Stimulated activated CD4-positive, alpha-beta T cell treated with anti-CD3 and anti-CD28 coated beads, Interleukin-15, amount 100 ng/mL, for 48 hours (primary cell): ENCODE measurements around the gene CFTR.

ENCODE experiments used
- DNase-seq, 2 donors: peaks; one replicate each; pipeline ENCODE4 v3.0.0-alpha.2; 2020; ENCODE audit warnings: low read depth in 2 of 2

The CFTR gene

DNA sequence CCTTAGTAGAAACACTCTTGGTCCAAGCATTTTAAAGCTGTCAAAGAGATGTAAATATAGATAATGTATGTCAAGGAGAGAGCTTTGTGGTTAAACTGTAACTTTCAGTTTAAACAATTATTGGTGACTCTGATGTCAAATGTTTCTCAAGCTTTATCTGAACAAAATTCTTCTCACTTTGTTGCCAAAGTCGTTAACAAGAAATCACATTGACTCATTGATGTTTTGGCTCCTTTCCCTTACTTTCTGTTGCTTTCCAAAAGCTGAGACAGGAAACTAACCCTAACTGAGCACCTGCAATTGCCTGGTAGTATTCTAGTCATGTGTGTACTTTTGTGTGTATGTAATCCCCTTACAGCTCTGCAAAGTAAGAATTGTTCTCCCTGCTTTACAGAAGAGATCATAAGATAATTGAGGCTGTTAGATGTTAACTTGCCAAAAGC lies 108.5 kb downstream of the CFTR start:
- no peak for DNase-seq

DNA sequence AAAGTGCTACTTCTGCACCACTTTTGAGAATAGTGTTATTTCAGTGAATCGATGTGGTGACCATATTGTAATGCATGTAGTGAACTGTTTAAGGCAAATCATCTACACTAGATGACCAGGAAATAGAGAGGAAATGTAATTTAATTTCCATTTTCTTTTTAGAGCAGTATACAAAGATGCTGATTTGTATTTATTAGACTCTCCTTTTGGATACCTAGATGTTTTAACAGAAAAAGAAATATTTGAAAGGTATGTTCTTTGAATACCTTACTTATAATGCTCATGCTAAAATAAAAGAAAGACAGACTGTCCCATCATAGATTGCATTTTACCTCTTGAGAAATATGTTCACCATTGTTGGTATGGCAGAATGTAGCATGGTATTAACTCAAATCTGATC lies 110.4 kb downstream of the CFTR start:
- DNase-seq, result no peak

DNA sequence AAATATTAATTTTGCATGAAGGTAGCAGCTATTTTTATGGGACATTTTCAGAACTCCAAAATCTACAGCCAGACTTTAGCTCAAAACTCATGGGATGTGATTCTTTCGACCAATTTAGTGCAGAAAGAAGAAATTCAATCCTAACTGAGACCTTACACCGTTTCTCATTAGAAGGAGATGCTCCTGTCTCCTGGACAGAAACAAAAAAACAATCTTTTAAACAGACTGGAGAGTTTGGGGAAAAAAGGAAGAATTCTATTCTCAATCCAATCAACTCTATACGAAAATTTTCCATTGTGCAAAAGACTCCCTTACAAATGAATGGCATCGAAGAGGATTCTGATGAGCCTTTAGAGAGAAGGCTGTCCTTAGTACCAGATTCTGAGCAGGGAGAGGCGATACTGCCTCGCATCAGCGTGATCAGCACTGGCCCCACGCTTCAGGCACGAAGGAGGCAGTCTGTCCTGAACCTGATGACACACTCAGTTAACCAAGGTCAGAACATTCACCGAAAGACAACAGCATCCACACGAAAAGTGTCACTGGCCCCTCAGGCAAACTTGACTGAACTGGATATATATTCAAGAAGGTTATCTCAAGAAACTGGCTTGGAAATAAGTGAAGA lies 112.3 kb downstream of the CFTR start:
- no peak for DNase-seq

DNA sequence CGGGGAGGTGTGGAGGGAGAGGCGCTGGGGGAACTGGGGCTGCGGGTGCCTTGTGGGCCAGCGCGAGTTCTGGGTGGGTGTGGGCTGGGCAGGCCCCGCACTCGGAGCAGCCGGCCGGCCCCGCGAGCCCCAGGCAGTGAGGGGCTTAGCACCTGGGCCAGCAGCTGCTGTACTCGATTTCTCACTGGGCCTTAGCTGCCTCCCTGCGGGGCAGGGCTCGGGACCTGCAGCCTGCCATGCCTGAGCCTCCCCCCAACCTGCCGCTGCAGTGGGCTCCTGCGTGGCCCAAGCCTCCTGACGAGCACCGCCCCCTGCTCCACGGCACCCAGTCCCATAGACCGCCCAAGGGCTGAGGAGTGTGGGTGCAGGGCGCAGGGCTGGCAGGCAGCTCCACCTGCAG lies 116.3 kb downstream of the CFTR start:
- DNase-seq, result no peak

DNA sequence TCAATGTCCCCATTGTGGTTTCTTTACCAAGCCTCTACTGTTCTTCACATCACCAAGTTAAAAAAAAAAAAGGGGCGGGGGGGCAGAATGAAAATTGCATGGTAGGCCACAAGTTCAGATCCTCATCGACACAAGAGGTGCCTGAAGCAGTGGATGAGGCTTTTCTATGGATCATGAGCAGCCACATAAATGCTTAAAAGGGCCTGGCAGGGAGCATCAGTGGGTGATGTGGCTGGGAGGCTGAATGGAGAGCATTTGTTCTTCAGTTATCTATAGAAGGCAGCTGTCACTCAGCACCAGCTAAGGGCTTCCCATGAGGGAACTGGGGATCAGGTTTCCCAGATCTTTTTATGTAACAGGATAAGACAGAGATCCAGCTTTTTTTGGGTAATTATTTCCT lies 117.9 kb downstream of the CFTR start:
- no peak for DNase-seq

DNA sequence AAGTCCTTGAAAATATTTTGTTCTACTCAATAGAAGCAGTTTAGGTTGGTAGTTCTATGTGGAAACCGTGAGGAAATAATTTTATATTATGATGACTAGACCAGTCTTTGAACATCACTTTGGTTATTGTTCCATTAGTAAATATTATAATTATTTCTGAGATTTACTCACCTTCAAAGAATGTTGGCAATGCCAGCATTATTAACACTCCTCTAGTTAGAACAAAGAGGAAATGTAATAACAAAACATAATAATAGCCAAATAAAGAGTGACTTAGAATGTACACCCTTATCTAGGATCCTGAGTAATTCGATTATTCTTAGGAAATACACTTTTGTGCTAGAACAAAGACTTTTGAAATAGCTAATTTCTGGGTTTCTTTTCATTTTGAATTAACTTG lies 121.1 kb downstream of the CFTR start:
- DNase-seq, result no peak

DNA sequence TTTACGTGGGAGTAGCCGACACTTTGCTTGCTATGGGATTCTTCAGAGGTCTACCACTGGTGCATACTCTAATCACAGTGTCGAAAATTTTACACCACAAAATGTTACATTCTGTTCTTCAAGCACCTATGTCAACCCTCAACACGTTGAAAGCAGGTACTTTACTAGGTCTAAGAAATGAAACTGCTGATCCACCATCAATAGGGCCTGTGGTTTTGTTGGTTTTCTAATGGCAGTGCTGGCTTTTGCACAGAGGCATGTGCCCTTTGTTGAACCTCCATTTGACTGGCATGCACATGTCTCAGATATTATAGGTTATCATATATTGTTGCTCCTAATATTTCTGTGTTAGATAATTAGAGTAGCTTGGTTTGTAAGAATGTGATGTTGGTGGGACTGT lies 123.8 kb downstream of the CFTR start:
- no peak for DNase-seq

DNA sequence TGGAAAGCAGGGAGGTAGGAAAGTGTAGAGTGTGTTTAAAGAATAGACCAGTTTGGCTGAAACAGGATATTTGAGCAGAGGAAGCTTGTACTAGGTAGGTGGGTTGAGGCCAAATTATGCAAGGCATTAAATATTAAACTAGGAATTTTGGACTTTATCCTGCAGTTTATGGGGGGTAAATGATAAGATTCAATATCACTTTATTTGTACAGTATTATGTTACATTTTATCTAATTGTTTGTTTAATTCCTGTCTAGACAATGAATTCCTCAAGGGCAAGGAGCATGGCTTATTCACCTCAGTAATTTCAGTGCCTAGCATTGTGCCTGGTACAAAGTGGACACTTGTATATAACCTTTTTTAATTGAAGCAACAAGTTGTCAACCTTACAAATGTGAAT lies 125.9 kb downstream of the CFTR start:
- DNase-seq, result no peak

DNA sequence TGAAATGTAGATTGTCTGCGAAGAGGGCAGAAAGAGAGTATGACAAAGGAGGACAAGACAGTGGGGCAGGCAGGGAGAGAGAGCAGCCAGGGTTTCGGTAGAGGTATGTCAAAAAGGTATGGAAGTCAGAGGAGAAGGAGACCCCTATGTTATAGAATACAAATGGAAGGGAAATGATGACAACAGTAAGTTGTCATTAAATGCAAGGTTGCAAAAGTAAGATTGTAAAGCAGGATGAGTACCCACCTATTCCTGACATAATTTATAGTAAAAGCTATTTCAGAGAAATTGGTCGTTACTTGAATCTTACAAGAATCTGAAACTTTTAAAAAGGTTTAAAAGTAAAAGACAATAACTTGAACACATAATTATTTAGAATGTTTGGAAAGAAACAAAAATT lies 126.3 kb downstream of the CFTR start:
- no peak for DNase-seq

DNA sequence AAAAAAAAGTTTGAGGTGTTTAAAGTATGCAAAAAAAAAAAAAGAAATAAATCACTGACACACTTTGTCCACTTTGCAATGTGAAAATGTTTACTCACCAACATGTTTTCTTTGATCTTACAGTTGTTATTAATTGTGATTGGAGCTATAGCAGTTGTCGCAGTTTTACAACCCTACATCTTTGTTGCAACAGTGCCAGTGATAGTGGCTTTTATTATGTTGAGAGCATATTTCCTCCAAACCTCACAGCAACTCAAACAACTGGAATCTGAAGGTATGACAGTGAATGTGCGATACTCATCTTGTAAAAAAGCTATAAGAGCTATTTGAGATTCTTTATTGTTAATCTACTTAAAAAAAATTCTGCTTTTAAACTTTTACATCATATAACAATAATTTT lies 130.6 kb downstream of the CFTR start:
- DNase-seq, result no peak

DNA sequence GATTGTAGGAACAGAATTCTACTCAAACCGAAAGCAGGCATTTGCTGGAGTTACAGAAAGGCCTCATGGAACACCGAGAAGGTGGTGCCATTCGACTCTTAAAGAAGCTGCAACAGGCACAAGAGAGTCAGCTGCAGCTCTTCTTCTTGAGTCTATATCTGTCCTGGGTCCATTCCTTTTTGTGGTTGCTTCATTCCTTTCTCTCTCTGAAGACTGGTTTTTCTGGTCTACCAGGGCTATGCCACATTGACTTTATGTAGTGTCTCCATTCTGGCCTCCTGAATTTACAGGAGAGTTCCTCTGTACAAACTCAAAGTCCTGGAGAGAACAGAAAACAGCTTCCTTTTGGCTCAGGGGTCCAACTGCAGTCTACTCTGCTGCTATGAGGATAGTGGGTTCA lies 132.8 kb downstream of the CFTR start:
- DNase-seq, result no peak

DNA sequence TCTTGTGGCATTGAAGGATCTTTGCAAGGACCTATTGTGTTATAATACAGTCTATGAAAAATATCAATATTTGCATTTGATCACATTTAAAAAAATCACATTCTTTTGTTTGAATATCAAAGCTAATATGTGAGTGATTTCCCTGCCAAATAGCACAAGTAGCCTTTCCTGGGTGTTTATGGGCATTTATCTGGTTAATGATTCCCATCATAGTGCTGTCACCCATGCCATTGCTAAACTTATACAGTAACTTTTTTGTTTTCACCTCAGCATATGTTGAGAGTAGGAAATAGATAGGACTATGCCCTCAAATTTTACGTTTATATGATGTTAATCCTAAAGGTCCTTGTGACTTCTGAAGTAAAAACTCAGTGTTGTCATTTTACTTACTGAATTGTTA lies 136.9 kb downstream of the CFTR start:
- no peak for DNase-seq

DNA sequence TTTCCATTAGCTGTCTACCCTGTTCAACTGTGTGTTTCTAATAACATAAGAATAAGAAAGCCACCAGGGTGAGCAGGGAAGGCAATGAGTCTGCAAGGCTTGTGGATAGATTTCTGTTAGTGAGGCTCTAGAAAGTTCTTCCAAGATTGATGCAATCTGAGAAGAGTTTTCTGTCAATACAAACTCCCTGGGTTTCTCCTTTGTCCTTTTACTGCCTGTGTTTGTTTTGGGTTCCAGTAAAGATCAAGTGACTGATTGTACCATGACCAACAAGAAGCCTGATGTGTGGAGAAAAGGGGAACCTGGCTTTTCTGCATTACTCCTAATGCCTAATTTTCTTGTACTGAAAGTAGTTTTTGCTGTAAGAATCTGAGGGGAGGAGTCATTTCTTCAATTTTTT lies 139.9 kb downstream of the CFTR start:
- DNase-seq, result no peak

DNA sequence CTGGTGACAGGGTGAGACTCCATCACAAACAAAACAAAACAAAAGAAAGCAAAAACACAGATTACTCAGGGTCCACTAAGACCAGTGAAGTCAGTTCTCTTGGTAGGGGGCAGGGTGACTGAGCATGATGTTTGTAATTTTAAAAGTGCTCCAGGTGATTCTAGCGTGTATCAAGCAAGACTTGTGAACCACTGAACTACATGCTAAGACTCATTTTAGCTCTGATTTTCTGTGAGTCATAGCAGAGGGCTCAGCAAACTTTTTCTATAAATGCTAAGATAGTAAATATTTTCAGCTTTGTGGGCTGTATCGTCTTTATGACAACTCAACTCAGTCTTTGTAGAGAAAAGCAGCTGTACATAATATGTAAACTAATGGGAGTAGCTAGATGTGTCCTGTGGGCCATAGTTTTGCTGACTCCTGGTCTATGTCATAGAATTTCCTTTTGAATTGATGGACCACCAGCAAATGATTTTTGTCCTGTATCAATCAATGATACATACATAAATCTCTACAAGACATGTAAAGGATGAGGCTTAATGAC lies 141.3 kb downstream of the CFTR start:
- DNase-seq, result no peak

DNA sequence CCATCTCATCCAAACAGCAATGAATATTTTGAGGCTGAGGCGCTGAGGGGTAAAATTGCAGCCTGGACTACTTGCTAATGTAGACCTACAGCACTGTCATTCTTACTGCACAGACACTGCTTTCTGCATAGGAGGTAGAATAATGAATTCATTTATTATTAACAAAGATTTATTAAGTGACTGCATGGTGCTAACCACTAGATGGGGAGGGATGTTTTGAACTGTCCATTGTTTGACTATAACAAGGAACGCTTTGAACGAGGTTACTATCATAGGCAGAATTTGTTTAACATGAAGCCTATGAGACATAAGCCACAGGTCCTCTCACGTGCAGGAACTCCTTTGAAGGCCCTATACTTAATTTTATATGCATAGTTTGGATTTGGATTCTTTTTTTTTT lies 143.8 kb downstream of the CFTR start:
- no peak for DNase-seq

DNA sequence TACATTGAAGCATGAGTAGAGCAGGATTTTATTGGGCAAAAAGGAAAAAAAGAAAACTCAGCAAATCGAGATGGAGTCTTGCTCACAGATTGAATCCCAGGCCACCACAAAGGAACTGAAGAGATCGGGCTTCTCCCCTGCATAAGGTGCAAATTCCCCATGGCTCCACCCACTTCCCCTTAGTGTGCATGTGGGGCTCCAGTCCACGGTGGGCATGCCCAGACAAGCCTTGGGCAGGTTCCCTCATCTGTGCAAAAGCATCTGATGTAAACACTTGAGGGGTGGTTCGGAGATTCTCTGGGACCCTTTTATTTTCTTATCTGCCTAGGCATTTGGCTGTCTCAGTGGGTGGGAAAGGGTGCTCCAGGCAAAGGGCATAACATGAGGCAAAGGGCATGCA lies 150.7 kb downstream of the CFTR start:
- DNase-seq, result no peak

DNA sequence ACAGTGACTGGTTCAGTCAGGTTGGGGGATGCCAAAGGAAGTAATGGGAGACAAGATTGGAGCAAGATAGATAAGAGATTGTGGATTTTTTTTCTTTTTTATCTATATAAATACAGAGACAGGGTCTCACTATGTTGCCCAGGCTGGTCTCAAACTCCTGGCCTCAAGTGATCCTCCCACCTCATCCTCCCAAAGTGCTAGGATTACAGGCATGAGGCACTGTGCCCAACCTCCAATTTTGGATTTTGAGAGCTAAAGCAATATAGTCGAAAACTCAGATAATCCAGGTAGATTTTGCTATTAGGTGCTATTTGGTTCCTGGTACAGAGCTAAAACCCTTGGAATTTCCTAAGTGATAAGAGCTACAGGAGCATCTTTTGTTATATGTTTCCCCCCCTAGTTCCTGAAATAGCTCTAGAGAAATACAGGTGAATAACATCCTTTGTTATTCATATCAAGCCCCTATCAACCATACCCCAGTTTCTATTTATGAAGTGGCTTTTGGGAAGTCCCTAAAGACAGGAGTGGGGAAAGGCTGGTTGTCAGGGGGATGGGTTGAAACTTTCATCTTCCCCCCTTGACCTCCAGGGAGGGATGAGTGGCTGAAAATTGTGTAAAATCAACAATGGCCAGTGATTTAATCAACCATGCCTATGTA lies 151.2 kb downstream of the CFTR start:
- DNase-seq, result no peak

DNA sequence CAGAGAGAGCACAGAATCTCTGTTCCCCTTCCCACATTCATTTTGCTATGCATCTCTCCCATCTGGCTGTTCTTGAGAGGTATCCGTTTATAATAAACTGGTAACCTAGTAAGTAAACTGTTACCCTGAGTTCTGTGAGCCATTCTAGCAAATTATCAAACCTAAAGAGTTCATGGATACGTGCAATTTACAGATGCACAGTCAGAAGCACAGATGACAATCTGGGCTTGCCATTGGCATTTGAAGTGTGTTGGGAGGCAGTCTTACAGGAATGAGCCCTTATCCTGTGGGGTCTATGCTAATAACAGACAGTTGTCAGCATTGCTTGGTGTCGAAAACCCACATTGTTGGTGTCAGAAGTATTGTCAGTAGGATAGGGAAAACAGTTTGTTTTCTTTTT lies 151.8 kb downstream of the CFTR start:
- DNase-seq, result no peak

DNA sequence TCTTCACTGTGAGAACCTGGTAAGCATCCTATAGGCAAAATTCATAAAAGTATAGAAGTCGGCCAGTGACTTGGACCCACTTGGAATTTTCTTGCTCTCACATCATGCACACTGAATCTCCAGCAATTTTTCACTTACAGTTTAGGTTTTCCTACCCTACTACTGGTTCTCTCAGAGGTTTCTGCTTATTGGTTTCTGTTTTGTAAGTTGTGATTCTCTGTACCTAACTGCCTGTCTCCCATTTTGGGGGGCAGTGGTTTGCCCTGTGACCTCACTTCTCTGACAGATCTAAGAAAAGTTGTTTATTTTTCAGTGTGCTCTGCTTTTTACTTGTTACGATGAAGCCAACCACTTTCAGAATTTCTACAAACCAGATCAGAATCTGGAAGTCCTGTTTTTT lies 158.1 kb downstream of the CFTR start:
- DNase-seq, result no peak

DNA sequence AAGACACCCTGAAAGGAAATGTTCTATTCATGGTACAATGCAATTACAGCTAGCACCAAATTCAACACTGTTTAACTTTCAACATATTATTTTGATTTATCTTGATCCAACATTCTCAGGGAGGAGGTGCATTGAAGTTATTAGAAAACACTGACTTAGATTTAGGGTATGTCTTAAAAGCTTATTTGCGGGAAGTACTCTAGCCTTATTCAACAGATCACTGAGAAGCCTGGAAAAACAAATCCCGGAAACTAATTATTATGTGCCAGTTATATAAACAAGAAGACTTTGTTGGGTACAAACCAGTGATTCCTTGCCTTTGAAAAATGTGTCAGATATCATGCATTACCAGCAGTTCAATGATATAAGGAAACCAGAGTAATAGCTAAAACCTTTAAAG lies 160.1 kb downstream of the CFTR start:
- DNase-seq, result no peak

DNA sequence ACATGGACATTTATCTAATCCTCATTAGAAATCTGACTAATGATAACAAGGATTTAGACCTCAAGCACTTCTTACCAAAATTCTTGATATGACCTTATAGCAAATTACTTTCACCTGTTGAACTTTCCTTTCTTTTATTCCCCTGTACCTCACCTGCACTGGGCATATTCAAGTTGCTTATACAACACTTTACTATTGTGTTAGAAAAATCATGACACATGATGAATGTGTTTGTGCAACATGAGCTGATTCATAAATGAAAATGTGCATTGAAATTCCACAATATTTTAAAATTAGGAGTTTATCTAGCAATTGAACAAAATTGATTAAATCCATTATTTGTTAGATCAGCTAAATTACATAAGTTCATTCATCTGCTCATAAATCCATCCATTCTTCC lies 160.6 kb downstream of the CFTR start:
- no peak for DNase-seq

DNA sequence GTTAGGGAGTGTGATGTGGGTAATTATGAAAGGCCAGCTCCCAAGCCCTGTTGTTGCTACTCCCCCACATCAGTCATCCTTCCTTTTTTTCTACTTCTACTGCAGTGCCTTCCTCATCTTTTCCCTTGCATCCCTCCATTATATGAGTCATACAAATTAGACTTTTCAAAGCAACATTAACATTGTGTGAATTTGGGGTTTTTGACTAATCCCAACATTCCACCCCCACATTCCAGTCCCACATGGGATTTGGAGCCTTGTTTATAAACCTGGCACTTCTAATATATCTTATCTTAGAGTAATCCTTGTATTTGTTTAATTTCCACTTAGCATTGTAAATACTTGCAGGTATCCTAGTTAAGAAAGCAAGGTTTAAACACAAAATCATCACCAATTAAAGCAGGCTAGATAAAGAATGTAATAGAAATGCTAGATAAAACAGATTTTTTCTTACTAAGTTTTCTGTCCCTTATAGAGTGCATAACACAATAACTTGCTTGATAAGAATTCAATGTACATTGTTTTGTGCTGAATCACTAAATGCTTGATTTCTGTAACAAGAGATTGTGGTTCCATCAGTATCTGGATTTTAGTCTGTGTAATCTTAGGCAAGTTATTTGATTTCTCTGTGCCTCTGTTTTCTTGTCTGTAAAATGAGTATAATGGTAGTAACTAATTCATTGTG lies 165.8 kb downstream of the CFTR start:
- DNase-seq, result no peak

DNA sequence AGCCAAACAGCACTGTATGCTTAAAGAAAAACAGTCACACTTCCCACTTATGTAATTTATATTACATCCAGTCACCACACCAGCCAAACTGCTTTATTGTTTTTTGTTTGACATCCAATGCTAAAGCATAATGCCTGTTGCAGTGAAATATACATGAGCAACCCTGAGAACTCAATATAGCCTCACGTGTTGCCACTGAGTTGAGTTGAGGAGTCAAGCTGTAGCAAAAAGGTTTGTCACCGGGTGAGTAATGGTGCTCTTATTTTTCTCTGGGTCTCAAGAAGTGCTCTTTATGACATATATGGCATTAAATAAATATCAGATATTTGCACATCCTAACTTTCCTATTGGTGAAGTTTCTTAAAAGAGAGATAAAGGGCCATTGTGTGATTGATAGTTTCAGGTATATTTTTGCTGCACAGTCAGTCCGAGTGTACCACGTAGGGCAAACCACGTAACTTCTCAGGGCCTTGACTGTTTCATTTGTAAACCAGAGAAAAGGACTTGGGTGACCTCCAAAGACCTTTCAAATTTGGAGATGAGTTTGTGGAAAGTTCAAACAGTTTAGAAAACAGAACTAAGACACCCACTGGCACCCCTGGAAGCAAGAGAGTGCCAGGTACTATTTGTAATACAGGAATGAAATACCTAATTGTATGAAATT lies 168.5 kb downstream of the CFTR start:
- DNase-seq, result no peak
